Gastrocnemius medialis (tissue), 4 donors: ENCODE measurements around the gene CACNA1D. TPM values are rescaled to one million over a fixed set of nuclear protein-coding genes. Genes with fewer than 3 reads are reported as not detected.

Experiments
- ATAC-seq, 2 donors: fragments of 150-250 bp; one replicate each; pipeline ENCODE4 v1.9.1; 2016
- DNase-seq, 2 donors: peaks; one replicate each; pipeline ENCODE4 v3.0.0-alpha.2; 2019
- H3K27ac ChIP-seq, 4 donors: fragments of 200-600 bp; sonication (generic); 1 replicate in 1 of 4; 2 replicates in 3 of 4; pipeline ENCODE4 v1.5.1; 2016 to 2018; ENCODE audit warnings: mild to moderate bottlenecking in 2 of 4, moderate library complexity in 1 of 4
- H3K27me3 ChIP-seq, 3 donors: fragments of 200-600 bp; sonication (generic) in 2 of 3; 1 replicate in 1 of 3; 2 replicates in 2 of 3; pipeline versions ENCODE4 v1.5.1 to v1.6.0; 2016 to 2019; ENCODE audit warnings: mild to moderate bottlenecking in 1 of 3, moderate library complexity in 1 of 3
- H3K36me3 ChIP-seq, 2 donors: fragments of 200-600 bp; sonication (generic) in 1 of 2; one replicate each; pipeline ENCODE4 v1.5.1; 2017 to 2018
- H3K4me1 ChIP-seq, 2 donors: fragments of 200-600 bp; sonication (generic) in 1 of 2; one replicate each; pipeline ENCODE4 v1.5.1; 2016 to 2017; ENCODE audit warnings: mild to moderate bottlenecking in 2 of 2
- H3K4me3 ChIP-seq, 4 donors: fragments of 200-600 bp; sonication (generic) in 3 of 4; 1 replicate in 1 of 4; 2 replicates in 3 of 4; pipeline ENCODE4 v1.5.1; 2016 to 2019; ENCODE audit warnings: mild to moderate bottlenecking in 2 of 4
- H3K9me3 ChIP-seq, 3 donors: fragments of 200-600 bp; sonication (generic) in 2 of 3; 1 replicate in 1 of 3; 2 replicates in 2 of 3; pipeline ENCODE4 v1.5.1; 2016 to 2019
- POLR2A ChIP-seq, 2 donors: fragments of 450-650 bp; IDR thresholded peaks; one replicate each; pipeline ENCODE4 v1.6.1; 2017; ENCODE audit warnings: antibody characterized with exemption in 2 of 2, mild to moderate bottlenecking in 2 of 2, moderate library complexity in 2 of 2
- in situ Hi-C, 4 donors: fragments of 200-750 bp; cut with MboI; loops; one replicate each; pipeline versions ENCODE4 v1.15.0 to v1.8.0; 2017; ENCODE audit warnings: low sequenced_read_pairs in 4 of 4
- intact Hi-C: fragments of 100-400 bp; cut with DNase I; formaldehyde crosslinking; loops from one replicate; pipeline ENCODE4 v1.15.1; 2023; ENCODE audit warnings: low total_unique reads
- total RNA-seq, 4 donors: library from RNA; depleted of rRNA; stranded (reverse); fragments of >200 nt; gene quantifications; one replicate each; pipeline versions ENCODE4 v1.1.0 to v1.2.3, GENCODE V29; 2016
- TF ChIP-seq, protein P1 (sequence below), 5 experiments: fragments of 450-650 bp in 3 of 5; fragments of 200-600 bp in 2 of 5; sonication (generic) in 2 of 5; IDR thresholded peaks in 4 of 5; conservative IDR thresholded peaks in 1 of 5; 1 replicate in 4 of 5; 2 replicates in 1 of 5; pipeline ENCODE4 v1.5.1; 2016 to 2019; ENCODE audit warnings: antibody characterized with exemption in 5 of 5, mild to moderate bottlenecking in 3 of 5, moderate library complexity in 3 of 5

CACNA1D gene
- total RNA-seq, 4 donors from 2014 or later, result 0.18 to 0.34 TPM; not detected in 2

DNA sequence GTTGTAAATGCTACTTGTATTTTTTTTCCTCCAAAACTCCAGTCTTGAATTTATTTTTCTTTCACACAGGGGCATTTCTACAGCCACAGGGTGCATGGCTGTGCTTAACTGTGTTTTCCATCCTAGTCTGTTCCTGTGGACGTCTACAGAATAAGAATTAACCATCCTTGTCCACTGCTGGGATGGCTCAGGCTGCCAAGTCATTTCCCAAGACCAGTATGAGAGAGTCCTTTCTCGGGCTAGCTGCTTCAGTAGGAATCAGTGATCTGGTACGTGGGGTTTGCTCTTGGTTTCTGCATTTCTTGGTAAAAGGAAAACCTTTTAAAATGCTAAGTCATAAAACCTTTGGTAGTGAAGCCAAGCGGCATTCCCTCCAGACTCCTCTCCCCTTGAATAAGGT lies 322.0 kb downstream of the CACNA1D start:
- intact Hi-C loops (no loop called here), in situ Hi-C loops (no loop called here)
- peaks cover 11 to 19% of the 10 kb centered on the region in 2 donors for H3K4me1 ChIP-seq
- DNase-seq (no peak), ATAC-seq (no peak)
- TF ChIP-seq POLR2A (IDR thresholded peaks at IDR 0.05), result no peak
- TF ChIP-seq, protein P1, sequence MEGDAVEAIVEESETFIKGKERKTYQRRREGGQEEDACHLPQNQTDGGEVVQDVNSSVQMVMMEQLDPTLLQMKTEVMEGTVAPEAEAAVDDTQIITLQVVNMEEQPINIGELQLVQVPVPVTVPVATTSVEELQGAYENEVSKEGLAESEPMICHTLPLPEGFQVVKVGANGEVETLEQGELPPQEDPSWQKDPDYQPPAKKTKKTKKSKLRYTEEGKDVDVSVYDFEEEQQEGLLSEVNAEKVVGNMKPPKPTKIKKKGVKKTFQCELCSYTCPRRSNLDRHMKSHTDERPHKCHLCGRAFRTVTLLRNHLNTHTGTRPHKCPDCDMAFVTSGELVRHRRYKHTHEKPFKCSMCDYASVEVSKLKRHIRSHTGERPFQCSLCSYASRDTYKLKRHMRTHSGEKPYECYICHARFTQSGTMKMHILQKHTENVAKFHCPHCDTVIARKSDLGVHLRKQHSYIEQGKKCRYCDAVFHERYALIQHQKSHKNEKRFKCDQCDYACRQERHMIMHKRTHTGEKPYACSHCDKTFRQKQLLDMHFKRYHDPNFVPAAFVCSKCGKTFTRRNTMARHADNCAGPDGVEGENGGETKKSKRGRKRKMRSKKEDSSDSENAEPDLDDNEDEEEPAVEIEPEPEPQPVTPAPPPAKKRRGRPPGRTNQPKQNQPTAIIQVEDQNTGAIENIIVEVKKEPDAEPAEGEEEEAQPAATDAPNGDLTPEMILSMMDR (IDR thresholded peaks at IDR 0.05 in 4 of 5, conservative IDR thresholded peaks at IDR 0.05 in 1 of 5), result no peak
- no peak overlapping the region for H3K4me3 ChIP-seq
- no peaks in the 10 kb centered on the region for H3K36me3 ChIP-seq
- no peaks in the 10 kb centered on the region for H3K27me3 ChIP-seq
- H3K9me3 ChIP-seq, result no peaks in the 10 kb centered on the region
- H3K27ac ChIP-seq, result no peak overlapping the region

DNA sequence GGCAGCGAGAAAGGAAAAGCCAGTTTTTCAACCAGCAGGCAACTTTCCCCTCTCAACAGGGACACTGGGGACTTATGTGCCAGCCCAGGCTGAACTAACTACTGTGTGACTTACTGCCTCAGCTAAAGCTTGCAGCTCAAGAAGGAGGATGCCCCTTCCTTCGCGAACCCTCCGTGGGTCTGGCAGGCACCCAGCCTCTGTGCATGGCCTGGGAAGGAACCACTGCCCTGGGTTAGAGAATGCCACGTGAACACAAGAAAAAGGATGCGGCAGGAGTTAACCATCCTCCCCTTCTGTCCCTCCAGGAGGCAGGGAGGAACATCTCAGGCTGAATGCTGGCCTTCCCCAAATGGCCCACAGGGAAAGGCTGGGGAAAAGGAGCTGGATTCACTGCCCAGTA lies 322.8 kb downstream of the CACNA1D start:
- in situ Hi-C loops, result no loop called here
- H3K27me3 ChIP-seq, result no peaks in the 10 kb centered on the region
- H3K27ac ChIP-seq, result no peak overlapping the region
- no peaks in the 10 kb centered on the region for H3K9me3 ChIP-seq
- DNase-seq, result no peak
- intact Hi-C loops, result no loop called here
- no peaks in the 10 kb centered on the region for H3K36me3 ChIP-seq
- ATAC-seq, result no peak
- H3K4me1 ChIP-seq, result peaks cover 16 to 19% of the 10 kb centered on the region in 2 donors
- TF ChIP-seq, protein P1 (IDR thresholded peaks at IDR 0.05 in 4 of 5, conservative IDR thresholded peaks at IDR 0.05 in 1 of 5), result no peak
- TF ChIP-seq POLR2A (IDR thresholded peaks at IDR 0.05), result no peak
- H3K4me3 ChIP-seq, result no peak overlapping the region

DNA sequence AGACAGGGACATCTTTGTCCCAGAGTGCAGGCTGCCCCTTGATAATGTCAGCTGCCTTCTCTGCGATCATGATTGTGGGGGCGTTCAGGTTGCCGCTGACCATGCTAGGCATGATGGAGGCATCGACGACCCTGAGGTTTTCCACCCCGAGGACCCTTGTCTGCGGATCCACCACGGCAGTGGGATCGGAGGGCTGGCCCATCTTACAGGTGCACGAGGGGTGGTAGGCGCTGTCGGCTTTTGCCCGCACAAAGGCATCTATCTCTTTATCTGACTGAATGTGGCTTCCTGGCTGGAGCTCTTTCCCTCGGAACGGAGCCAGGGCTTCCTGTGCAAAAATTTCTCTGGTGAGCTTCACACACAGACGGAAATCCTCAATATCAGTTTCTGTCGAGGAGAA lies 323.4 kb downstream of the CACNA1D start:
- ATAC-seq (no peak), DNase-seq (no peak)
- no peak overlapping the region for H3K27ac ChIP-seq
- intact Hi-C loops, result no loop called here
- H3K4me1 ChIP-seq, result peaks cover 19% of the 10 kb centered on the region in 2 donors
- no peaks in the 10 kb centered on the region for H3K9me3 ChIP-seq
- no peak overlapping the region for H3K4me3 ChIP-seq
- no peaks in the 10 kb centered on the region for H3K27me3 ChIP-seq
- in situ Hi-C loops, result no loop called here
- TF ChIP-seq, protein P1 (IDR thresholded peaks at IDR 0.05 in 4 of 5, conservative IDR thresholded peaks at IDR 0.05 in 1 of 5), result no peak
- no peak for TF ChIP-seq POLR2A (IDR thresholded peaks at IDR 0.05)
- no peaks in the 10 kb centered on the region for H3K36me3 ChIP-seq

DNA sequence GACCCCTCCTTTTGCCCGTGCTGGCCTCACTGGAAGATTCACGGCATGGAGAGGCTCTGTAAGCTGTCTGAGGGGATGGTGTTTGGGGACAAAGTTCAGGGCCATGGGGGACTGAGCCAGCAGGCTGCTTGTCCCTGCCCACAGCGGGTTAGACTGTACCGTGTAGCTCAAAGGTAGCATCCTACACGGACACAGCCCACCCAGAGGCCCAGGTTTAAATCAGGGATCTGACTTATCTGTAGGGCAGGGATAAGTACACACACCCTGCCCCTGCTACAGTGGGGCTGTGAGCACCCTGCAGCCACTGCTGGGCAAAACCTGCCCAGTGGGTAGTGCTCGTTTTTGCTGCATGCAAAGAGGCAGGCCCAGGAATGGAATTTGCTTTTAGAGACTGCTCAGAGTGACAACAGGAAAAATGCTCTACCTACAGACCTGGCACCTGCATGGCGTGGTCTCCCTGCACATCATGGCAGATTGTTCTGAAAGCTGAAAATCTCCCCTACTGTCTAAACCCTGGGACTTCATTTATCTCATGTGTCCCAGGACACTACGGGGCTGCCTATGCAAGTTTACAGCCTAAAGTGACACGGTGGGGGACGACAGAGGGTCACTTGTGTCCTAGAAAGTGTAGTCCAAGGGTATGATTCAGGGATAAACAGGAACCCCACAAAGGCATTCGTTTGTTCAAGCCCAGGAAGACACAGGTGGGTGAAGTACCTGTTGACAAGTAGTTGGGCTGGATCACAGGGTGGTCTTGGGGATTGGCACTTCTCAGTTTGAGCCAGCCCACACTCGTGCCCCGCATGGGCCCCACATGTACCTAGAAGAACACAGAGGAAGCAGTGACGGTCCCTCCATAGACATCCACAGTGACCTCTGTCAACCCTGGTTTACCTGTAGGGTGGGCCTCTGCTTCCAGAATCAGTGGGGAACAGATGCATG lies 324.1 kb downstream of the CACNA1D start:
- ATAC-seq (no peak), DNase-seq (no peak)
- TF ChIP-seq, protein P1 (IDR thresholded peaks at IDR 0.05 in 4 of 5, conservative IDR thresholded peaks at IDR 0.05 in 1 of 5), result no peak
- TF ChIP-seq POLR2A (IDR thresholded peaks at IDR 0.05), result no peak
- Histone ChIP-seq H3K4me1 (peaks cover 14 to 19% of the 10 kb centered on the region in 2 donors), H3K4me3 (no peak overlapping the region), H3K9me3 (no peaks in the 10 kb centered on the region), H3K27me3 (no peaks in the 10 kb centered on the region), H3K27ac (no peak overlapping the region), H3K36me3 (no peaks in the 10 kb centered on the region)
- intact Hi-C loops, result no loop called here
- in situ Hi-C loops, result no loop called here
